HepG2 (cell line): ENCODE data around the gene DELE1. TPM values are rescaled to one million over a fixed set of nuclear protein-coding genes. Genes with fewer than 3 reads are reported as not detected.

Source experiments
- BRCA1 ChIP-seq: sonication (generic); formaldehyde crosslinking; IDR thresholded peaks from 2 replicates; pipeline ENCODE4 v1.4.0; 2020; ENCODE audit warnings: missing genetic modification reagents
- CREB1 ChIP-seq, 2 experiments: fragments of 450-650 bp in 1 of 2; IDR thresholded peaks; 2 replicates each; pipeline ENCODE4 v1.6.1; 2016 to 2017; ENCODE audit warnings: control low read depth in 1 of 2, mild to moderate bottlenecking in 1 of 2, missing compliant biosample characterization in 1 of 2, missing genetic modification characterization in 1 of 2
- HNRNPLL ChIP-seq: fragments of 200-400 bp; formaldehyde crosslinking; IDR thresholded peaks from 2 replicates; pipeline ENCODE4 v1.6.1; 2017; ENCODE audit warnings: mild to moderate bottlenecking, low read depth, low read length; ENCODE audit not compliant: poor library complexity, severe bottlenecking
- MED13 ChIP-seq: sonication (generic); formaldehyde crosslinking; IDR thresholded peaks from 2 replicates; pipeline ENCODE4 v1.5.0; 2020; ENCODE audit warnings: missing genetic modification reagents
- SPEN ChIP-seq: sonication (generic); formaldehyde crosslinking; IDR thresholded peaks from 2 replicates; pipeline ENCODE4 v1.5.1; 2020; ENCODE audit warnings: low read depth, mild to moderate bottlenecking, missing genetic modification reagents
- ZBTB44 ChIP-seq: sonication (generic); formaldehyde crosslinking; IDR thresholded peaks from 2 replicates; pipeline ENCODE4 v1.4.0; 2020; ENCODE audit warnings: missing genetic modification reagents
- ZFP1 ChIP-seq: IDR thresholded peaks from 2 replicates; pipeline ENCODE4 v1.6.1; 2016
- ZNF670 ChIP-seq: sonication (generic); formaldehyde crosslinking; IDR thresholded peaks from 2 replicates; pipeline ENCODE4 v1.8.0; 2022; ENCODE audit warnings: mild to moderate bottlenecking, missing genetic modification reagents, borderline replicate concordance
- ZNF792 ChIP-seq: IDR thresholded peaks from 2 replicates; pipeline ENCODE4 v1.6.1; 2016
- ZNF839 ChIP-seq: sonication (generic); formaldehyde crosslinking; IDR thresholded peaks from 2 replicates; pipeline ENCODE4 v1.4.0; 2020; ENCODE audit warnings: missing genetic modification reagents, mild to moderate bottlenecking, borderline replicate concordance
- polyA plus RNA-seq, 8 experiments: library from polyadenylated mRNA; depleted of rRNA in 3 of 8; stranded (reverse) in 7 of 8; unstranded in 1 of 8; fragments of >200 nt; fragmentation: Illumina TruSeq in 4 of 8; extraction: Trizol in 4 of 8; gene quantifications; 2 replicates each; pipeline versions ENCODE4 v1.2.1 to v1.2.3, GENCODE V29; 2011 to 2016; ENCODE audit warnings: low read depth in 4 of 8, missing spikeins in 1 of 8, mixed read lengths in 1 of 8; ENCODE audit not compliant: insufficient read depth in 1 of 8
- total RNA-seq, 5 experiments: library from RNA; depleted of rRNA; stranded (reverse); fragments of >200 nt; fragmentation: Illumina TruSeq; extraction: Trizol; gene quantifications; 2 replicates each; pipeline ENCODE4 v1.2.3, GENCODE V29; 2016; ENCODE audit warnings: low read depth in 1 of 5
- TF ChIP-seq, protein P1 (sequence below): sonication (generic); formaldehyde crosslinking; IDR thresholded peaks from 2 replicates; pipeline ENCODE4 v1.5.1; 2020; ENCODE audit warnings: mild to moderate bottlenecking, missing genetic modification reagents, borderline replicate concordance
- TF ChIP-seq, protein P2 (sequence below): sonication (generic); formaldehyde crosslinking; IDR thresholded peaks from 2 replicates; pipeline ENCODE4 v1.4.0; 2020; ENCODE audit warnings: missing genetic modification reagents, mild to moderate bottlenecking, borderline replicate concordance
- TF ChIP-seq, protein P3 (sequence below), 2 experiments: IDR thresholded peaks; 2 replicates each; pipeline ENCODE4 v1.6.1; 2011 to 2012; ENCODE audit warnings: low read length in 2 of 2, borderline replicate concordance in 1 of 2, low read depth in 1 of 2, mild to moderate bottlenecking in 1 of 2, moderate library complexity in 1 of 2

The DELE1 gene
- total and polyA plus RNA-seq, 2 of the 13 experiments (the other 11 are each of a cell fraction or from before 2014, with no cell fraction given): 57.5 to 90.3 TPM

DNA sequence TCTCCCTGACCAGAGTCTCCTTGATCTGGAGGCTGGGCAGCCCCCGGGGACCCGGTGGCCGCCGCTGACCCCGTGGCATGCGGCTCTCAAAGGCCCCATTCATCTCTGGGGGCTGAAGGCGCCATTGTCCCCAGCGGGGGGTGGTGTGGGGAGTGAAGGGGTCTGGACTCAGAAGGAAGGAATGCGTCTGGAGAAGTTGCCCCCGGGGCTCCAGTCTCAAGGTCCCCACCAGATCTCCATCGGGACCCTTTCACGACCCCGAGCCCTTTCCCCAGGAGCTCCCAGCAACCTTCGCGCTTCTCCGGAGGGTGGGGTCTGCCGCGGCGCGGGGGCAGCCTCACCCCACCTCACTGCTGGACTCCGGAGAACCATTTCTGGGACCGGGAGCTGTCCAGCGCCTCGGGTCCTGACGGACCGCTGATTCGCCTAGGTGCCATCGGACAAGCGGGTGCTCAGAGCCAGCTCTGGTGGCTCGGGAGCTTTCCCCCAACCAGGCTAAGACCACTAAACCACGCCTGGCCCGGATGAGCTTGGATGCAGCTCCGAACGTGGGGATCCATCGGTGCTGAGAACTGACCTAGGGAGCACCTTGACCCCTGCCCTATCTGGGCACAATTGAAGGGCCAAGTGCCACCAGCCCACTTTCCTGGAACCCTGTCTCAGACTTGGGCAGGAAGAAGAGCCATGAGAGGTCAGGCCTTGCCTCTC lies 40.3 kb upstream of the DELE1 start (continued):
- TF ChIP-seq, protein P1, sequence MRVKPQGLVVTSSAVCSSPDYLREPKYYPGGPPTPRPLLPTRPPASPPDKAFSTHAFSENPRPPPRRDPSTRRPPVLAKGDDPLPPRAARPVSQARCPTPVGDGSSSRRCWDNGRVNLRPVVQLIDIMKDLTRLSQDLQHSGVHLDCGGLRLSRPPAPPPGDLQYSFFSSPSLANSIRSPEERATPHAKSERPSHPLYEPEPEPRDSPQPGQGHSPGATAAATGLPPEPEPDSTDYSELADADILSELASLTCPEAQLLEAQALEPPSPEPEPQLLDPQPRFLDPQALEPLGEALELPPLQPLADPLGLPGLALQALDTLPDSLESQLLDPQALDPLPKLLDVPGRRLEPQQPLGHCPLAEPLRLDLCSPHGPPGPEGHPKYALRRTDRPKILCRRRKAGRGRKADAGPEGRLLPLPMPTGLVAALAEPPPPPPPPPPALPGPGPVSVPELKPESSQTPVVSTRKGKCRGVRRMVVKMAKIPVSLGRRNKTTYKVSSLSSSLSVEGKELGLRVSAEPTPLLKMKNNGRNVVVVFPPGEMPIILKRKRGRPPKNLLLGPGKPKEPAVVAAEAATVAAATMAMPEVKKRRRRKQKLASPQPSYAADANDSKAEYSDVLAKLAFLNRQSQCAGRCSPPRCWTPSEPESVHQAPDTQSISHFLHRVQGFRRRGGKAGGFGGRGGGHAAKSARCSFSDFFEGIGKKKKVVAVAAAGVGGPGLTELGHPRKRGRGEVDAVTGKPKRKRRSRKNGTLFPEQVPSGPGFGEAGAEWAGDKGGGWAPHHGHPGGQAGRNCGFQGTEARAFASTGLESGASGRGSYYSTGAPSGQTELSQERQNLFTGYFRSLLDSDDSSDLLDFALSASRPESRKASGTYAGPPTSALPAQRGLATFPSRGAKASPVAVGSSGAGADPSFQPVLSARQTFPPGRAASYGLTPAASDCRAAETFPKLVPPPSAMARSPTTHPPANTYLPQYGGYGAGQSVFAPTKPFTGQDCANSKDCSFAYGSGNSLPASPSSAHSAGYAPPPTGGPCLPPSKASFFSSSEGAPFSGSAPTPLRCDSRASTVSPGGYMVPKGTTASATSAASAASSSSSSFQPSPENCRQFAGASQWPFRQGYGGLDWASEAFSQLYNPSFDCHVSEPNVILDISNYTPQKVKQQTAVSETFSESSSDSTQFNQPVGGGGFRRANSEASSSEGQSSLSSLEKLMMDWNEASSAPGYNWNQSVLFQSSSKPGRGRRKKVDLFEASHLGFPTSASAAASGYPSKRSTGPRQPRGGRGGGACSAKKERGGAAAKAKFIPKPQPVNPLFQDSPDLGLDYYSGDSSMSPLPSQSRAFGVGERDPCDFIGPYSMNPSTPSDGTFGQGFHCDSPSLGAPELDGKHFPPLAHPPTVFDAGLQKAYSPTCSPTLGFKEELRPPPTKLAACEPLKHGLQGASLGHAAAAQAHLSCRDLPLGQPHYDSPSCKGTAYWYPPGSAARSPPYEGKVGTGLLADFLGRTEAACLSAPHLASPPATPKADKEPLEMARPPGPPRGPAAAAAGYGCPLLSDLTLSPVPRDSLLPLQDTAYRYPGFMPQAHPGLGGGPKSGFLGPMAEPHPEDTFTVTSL (CRISPR knock-in tag): no peak
- TF ChIP-seq, protein P2, sequence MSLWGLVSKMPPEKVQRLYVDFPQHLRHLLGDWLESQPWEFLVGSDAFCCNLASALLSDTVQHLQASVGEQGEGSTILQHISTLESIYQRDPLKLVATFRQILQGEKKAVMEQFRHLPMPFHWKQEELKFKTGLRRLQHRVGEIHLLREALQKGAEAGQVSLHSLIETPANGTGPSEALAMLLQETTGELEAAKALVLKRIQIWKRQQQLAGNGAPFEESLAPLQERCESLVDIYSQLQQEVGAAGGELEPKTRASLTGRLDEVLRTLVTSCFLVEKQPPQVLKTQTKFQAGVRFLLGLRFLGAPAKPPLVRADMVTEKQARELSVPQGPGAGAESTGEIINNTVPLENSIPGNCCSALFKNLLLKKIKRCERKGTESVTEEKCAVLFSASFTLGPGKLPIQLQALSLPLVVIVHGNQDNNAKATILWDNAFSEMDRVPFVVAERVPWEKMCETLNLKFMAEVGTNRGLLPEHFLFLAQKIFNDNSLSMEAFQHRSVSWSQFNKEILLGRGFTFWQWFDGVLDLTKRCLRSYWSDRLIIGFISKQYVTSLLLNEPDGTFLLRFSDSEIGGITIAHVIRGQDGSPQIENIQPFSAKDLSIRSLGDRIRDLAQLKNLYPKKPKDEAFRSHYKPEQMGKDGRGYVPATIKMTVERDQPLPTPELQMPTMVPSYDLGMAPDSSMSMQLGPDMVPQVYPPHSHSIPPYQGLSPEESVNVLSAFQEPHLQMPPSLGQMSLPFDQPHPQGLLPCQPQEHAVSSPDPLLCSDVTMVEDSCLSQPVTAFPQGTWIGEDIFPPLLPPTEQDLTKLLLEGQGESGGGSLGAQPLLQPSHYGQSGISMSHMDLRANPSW (CRISPR knock-in tag): no peak
- TF ChIP-seq ZNF670 (no peak), HNRNPLL (no peak), ZNF839 (CRISPR knock-in tag) (no peak), MED13 (CRISPR knock-in tag) (no peak), ZNF792 (CRISPR knock-in tag) (no peak), ZFP1 (CRISPR knock-in tag) (no peak), BRCA1 (CRISPR knock-in tag) (no peak), SPEN (CRISPR knock-in tag) (no peak), ZBTB44 (0 out of 2 replicates have a peak, but pooled peaks have one; percentile 37), CREB1 (IDR thresholded peaks at IDR 0.05) (no peak), CREB1 (CRISPR knock-in tag; IDR thresholded peaks at IDR 0.05) (no peak)
- TF ChIP-seq, protein P3, sequence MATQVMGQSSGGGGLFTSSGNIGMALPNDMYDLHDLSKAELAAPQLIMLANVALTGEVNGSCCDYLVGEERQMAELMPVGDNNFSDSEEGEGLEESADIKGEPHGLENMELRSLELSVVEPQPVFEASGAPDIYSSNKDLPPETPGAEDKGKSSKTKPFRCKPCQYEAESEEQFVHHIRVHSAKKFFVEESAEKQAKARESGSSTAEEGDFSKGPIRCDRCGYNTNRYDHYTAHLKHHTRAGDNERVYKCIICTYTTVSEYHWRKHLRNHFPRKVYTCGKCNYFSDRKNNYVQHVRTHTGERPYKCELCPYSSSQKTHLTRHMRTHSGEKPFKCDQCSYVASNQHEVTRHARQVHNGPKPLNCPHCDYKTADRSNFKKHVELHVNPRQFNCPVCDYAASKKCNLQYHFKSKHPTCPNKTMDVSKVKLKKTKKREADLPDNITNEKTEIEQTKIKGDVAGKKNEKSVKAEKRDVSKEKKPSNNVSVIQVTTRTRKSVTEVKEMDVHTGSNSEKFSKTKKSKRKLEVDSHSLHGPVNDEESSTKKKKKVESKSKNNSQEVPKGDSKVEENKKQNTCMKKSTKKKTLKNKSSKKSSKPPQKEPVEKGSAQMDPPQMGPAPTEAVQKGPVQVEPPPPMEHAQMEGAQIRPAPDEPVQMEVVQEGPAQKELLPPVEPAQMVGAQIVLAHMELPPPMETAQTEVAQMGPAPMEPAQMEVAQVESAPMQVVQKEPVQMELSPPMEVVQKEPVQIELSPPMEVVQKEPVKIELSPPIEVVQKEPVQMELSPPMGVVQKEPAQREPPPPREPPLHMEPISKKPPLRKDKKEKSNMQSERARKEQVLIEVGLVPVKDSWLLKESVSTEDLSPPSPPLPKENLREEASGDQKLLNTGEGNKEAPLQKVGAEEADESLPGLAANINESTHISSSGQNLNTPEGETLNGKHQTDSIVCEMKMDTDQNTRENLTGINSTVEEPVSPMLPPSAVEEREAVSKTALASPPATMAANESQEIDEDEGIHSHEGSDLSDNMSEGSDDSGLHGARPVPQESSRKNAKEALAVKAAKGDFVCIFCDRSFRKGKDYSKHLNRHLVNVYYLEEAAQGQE (IDR thresholded peaks at IDR 0.05; ENCODE audit: borderline replicate concordance in 1 of 2, low read depth in 1 of 2, low read length in 2 of 2): peak; percentile 93 to 97
